Esophagus muscularis mucosa (tissue), 2 donors: Measurements from ENCODE around the gene CNTN5.

Experiments
- POLR2A ChIP-seq: fragments of 450-650 bp; IDR thresholded peaks from one replicate; pipeline ENCODE4 v1.6.1; 2017; ENCODE audit warnings: antibody characterized with exemption, moderate library complexity, mild to moderate bottlenecking, low read depth
- POLR2AphosphoS5 ChIP-seq, 2 donors: sonication (generic); formaldehyde crosslinking; IDR thresholded peaks; one replicate each; pipeline ENCODE4 v1.6.1; 2017; ENCODE audit warnings: antibody characterized with exemption in 2 of 2

- no peak for TF ChIP-seq POLR2AphosphoS5 (IDR thresholded peaks at IDR 0.05)
- no peak for TF ChIP-seq POLR2A
Observed at GRCh38 chr11:99311870-99312269, 291.1 kb downstream of the CNTN5 start.
